Measurements from ENCODE around the gene CDK14. TPM values are rescaled to one million over a fixed set of nuclear protein-coding genes. Genes with fewer than 3 reads are reported as not detected.
A peak's percentile ranks its signal among the peaks of the same experiment; 100 is the strongest.

CDK14 gene
- 7.8 TPM for polyA plus RNA-seq (2013, experiment 1 of 2; ENCODE audit: insufficient read length)
- polyA plus RNA-seq (2013, experiment 2 of 2; ENCODE audit: insufficient read length), result 5.9 TPM

- DNase-seq, result peak; percentile 67
These were observed at the start of gene CDK14 for GRCh38 chr7:90595801-90596670. Gene CDK14 (plus strand): TSS chr7:90596321. CDS start chr7:90596628, 307 bp downstream.

- DNase-seq, result no peak
These were observed 45.1 kb upstream of the CDK14 start for GRCh38 chr7:90551036-90551435.

GRCh38 chr7:90552521-90552920, 43.6 kb upstream of the CDK14 start:
- DNase-seq, result peak; percentile 4

GRCh38 chr7:90560730-90561129, 35.4 kb upstream of the CDK14 start:
- no peak for DNase-seq

GRCh38 chr7:90563286-90563685, 32.8 kb upstream of the CDK14 start:
- no peak for DNase-seq

- DNase-seq, result no peak
These were observed 31.7 kb upstream of the CDK14 start for GRCh38 chr7:90564455-90564854.

GRCh38 chr7:90568213-90568612, 27.9 kb upstream of the CDK14 start:
- DNase-seq, result no peak

GRCh38 chr7:90569368-90569767, 26.8 kb upstream of the CDK14 start:
- DNase-seq, result no peak

GRCh38 chr7:90570373-90570959, 25.7 kb upstream of the CDK14 start:
- DNase-seq, result peak; percentile 62

GRCh38 chr7:90574146-90574819, 21.8 kb upstream of the CDK14 start:
- no peak for DNase-seq

GRCh38 chr7:90574820-90575187, 21.3 kb upstream of the CDK14 start:
- no peak for DNase-seq

GRCh38 chr7:90579181-90579688, 16.9 kb upstream of the CDK14 start:
- peak; percentile 83 for DNase-seq

GRCh38 chr7:90580051-90580450, 16.1 kb upstream of the CDK14 start:
- DNase-seq, result no peak

- DNase-seq, result no peak
These were observed 14.0 kb upstream of the CDK14 start for GRCh38 chr7:90582164-90582563.

GRCh38 chr7:90584378-90584777, 11.7 kb upstream of the CDK14 start:
- no peak for DNase-seq

- DNase-seq, result no peak
These were observed 10.0 kb upstream of the CDK14 start for GRCh38 chr7:90586091-90586490.

GRCh38 chr7:90587766-90588165, 8.4 kb upstream of the CDK14 start:
- no peak for DNase-seq

GRCh38 chr7:90592033-90592432, 4.1 kb upstream of the CDK14 start:
- DNase-seq, result peak; percentile 37

GRCh38 chr7:90593205-90593604, 2.9 kb upstream of the CDK14 start:
- no peak for DNase-seq

GRCh38 chr7:90594751-90595317, 1.3 kb upstream of the CDK14 start:
- peak; percentile 88 for DNase-seq

GRCh38 chr7:90595342-90595800, 750 bp upstream of the CDK14 start:
- DNase-seq, result peak; percentile 12

- DNase-seq, result peak; percentile 53
These were observed 796 bp downstream of the CDK14 start for GRCh38 chr7:90596671-90597562.

Measured in fibroblast of skin of back (primary cell).